DND-41 (cell line): ENCODE results near the gene XRN1.

Experiments used
- ATAC-seq: fragments of 200-7000 bp; cut with Tn5 transposase; 3 replicates; pipeline ENCODE4 v1.9.1; 2021; ENCODE audit warnings: low read depth; ENCODE audit not compliant: insufficient read depth
- DNase-seq: peaks from one replicate; pipeline ENCODE4 v3.0.0-alpha.2; 2020
- H2AFZ ChIP-seq: 2 replicates; pipeline ENCODE4 v1.6.0; 2012; ENCODE audit warnings: low read depth, low read length
- H3K27ac ChIP-seq: 2 replicates; pipeline ENCODE4 v1.5.1; 2012; ENCODE audit warnings: low read length, inconsistent platforms
- H3K27me3 ChIP-seq: fragments of 200-600 bp; sonication (generic); 2 replicates; pipeline ENCODE4 v1.6.0; 2012; ENCODE audit warnings: low read length, mild to moderate bottlenecking, inconsistent platforms; ENCODE audit not compliant: insufficient read depth, poor library complexity
- H3K36me3 ChIP-seq: 2 replicates; pipeline ENCODE4 v1.5.1; 2012; ENCODE audit warnings: low read length, inconsistent platforms; ENCODE audit not compliant: insufficient read depth
- H3K4me1 ChIP-seq: 2 replicates; pipeline ENCODE4 v1.5.1; 2012; ENCODE audit warnings: mild to moderate bottlenecking, low read length; ENCODE audit not compliant: insufficient read depth
- H3K4me2 ChIP-seq: 2 replicates; pipeline ENCODE4 v1.6.0; 2012; ENCODE audit warnings: mild to moderate bottlenecking, moderate library complexity, low read length, inconsistent platforms; ENCODE audit not compliant: insufficient read depth
- H3K4me3 ChIP-seq, 2 experiments: fragments of 200-600 bp in 1 of 2; shearing (Covaris generic) in 1 of 2; 2 replicates each; pipeline ENCODE4 v1.5.1; 2012 to 2016; ENCODE audit warnings: inconsistent platforms in 2 of 2, low read length in 2 of 2, mild to moderate bottlenecking in 2 of 2, low read depth in 1 of 2, moderate library complexity in 1 of 2
- H3K79me2 ChIP-seq: 2 replicates; pipeline ENCODE4 v1.6.0; 2012; ENCODE audit warnings: low read length, inconsistent platforms; ENCODE audit not compliant: insufficient read depth
- H3K9ac ChIP-seq: 2 replicates; pipeline ENCODE4 v1.6.0; 2012; ENCODE audit warnings: low read depth, mild to moderate bottlenecking, inconsistent platforms, low read length, moderate library complexity
- H3K9me3 ChIP-seq: 2 replicates; pipeline ENCODE4 v1.5.1; 2012; ENCODE audit warnings: low read length, moderate library complexity, mild to moderate bottlenecking, inconsistent platforms; ENCODE audit not compliant: insufficient read depth, severe bottlenecking
- H4K20me1 ChIP-seq: 2 replicates; pipeline ENCODE4 v1.6.0; 2012; ENCODE audit warnings: low read length; ENCODE audit not compliant: insufficient read depth
- EZH2 ChIP-seq: IDR thresholded peaks from 3 replicates; pipeline ENCODE4 v1.6.1; 2012; ENCODE audit warnings: borderline replicate concordance, low read depth, mild to moderate bottlenecking, moderate library complexity, low read length, inconsistent platforms; ENCODE audit not compliant: severe bottlenecking
- TF ChIP-seq, protein P1 (sequence below): IDR thresholded peaks from 2 replicates; pipeline ENCODE4 v1.5.1; 2012; ENCODE audit warnings: borderline replicate concordance, low read length, moderate library complexity, mild to moderate bottlenecking; ENCODE audit not compliant: poor library complexity, severe bottlenecking; ENCODE audit errors: extremely low read depth

Gene XRN1

DNA sequence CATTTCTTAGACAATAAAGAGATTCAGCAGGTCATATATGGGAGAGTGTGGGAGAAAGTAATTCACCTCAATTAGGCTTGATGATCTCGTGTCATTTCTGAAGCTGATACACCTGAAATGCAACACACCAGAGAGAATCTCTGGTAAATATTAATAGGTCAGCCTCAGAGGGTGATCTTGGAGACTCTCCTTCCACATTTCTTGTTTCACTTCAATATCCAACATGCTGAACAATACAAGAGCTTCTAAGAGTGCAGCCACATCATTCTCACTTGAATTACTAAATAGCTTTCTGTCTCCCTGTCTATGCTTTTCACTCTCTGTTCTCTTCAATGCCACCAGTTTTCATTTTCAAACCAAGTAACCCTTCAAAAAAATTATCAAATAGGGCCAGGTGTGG lies 151.3 kb downstream of the XRN1 start:
- Histone ChIP-seq H3K36me3 (no peaks in the 10 kb centered on the region), H3K4me3 (no peak overlapping the region), H3K27ac (no peak overlapping the region), H3K9ac (no peak overlapping the region), H3K4me1 (no peaks in the 10 kb centered on the region), H2AFZ (no peak overlapping the region), H3K79me2 (no peaks in the 10 kb centered on the region), H3K27me3 (no peaks in the 10 kb centered on the region), H3K9me3 (no peaks in the 10 kb centered on the region), H4K20me1 (no peaks in the 10 kb centered on the region), H3K4me2 (no peak overlapping the region)
- no peak for DNase-seq
- ATAC-seq, result no peak
- TF ChIP-seq, protein P1, sequence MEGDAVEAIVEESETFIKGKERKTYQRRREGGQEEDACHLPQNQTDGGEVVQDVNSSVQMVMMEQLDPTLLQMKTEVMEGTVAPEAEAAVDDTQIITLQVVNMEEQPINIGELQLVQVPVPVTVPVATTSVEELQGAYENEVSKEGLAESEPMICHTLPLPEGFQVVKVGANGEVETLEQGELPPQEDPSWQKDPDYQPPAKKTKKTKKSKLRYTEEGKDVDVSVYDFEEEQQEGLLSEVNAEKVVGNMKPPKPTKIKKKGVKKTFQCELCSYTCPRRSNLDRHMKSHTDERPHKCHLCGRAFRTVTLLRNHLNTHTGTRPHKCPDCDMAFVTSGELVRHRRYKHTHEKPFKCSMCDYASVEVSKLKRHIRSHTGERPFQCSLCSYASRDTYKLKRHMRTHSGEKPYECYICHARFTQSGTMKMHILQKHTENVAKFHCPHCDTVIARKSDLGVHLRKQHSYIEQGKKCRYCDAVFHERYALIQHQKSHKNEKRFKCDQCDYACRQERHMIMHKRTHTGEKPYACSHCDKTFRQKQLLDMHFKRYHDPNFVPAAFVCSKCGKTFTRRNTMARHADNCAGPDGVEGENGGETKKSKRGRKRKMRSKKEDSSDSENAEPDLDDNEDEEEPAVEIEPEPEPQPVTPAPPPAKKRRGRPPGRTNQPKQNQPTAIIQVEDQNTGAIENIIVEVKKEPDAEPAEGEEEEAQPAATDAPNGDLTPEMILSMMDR, result no peak
- no peak for TF ChIP-seq EZH2

DNA sequence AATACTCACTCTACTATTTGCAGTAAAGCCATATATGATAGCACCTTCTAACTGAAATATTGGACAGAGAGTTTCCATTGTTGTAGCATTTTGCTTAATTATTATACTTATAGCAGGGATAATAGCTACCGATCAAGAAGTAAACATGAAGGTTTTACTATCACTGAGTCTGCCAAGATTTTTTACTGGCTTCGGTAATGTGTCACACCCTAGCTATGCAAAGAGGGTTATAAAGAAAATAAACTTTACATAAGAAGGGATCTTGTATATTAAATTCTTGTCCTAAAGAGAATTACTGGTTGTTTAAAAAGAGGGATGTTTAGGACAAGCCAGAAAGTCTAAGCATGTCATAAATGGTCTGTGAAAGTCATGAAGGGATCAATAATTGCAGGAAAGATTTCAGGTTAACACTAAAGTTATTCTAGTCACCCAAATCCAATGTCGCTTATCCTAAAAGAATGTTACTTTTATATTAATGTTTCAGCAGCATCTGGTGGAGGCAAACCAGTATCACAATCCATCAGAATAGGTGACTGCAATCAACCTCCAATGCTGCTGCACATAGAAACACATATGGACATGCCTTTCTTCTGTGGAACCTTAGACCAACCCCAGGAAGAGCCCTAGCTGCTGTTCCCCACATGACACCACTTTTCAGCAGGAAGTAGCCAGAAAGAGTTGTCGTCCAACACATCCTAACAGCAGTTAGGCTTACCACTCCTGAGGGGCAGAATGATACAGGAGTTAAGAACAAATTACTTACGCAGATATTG lies 159.8 kb downstream of the XRN1 start:
- Histone ChIP-seq H3K27ac (no peak overlapping the region), H3K4me3 (no peak overlapping the region), H3K9ac (no peak overlapping the region), H3K27me3 (no peaks in the 10 kb centered on the region), H3K4me2 (no peak overlapping the region), H3K79me2 (no peaks in the 10 kb centered on the region), H3K36me3 (no peaks in the 10 kb centered on the region), H3K4me1 (no peaks in the 10 kb centered on the region), H2AFZ (no peak overlapping the region), H4K20me1 (no peaks in the 10 kb centered on the region), H3K9me3 (peaks cover 28% of the 10 kb centered on the region)
- TF ChIP-seq EZH2, result no peak
- TF ChIP-seq, protein P1, result no peak
- no peak for ATAC-seq
- no peak for DNase-seq

DNA sequence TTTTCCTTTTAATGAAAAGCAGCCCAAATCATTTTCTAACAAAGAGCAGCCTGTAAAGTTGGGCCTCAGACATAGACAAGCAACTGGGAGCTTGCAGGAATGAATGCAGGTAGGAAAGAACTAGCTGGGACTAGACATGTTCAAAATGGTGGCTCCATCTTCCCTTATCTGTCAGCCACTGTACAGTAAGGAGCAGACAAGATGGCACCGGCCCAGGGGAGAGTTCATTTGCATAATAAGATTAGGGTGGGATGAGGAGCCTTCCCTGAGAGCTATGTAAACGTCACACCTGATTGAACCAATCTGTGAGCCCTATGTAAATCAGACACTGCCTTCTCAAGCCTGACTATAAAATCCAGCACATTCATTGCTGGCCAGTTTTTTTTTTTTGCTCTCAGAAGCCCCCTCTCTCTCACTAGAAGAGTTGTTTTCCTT lies 162.7 kb downstream of the XRN1 start:
- no peaks in the 10 kb centered on the region for H3K79me2 ChIP-seq
- DNase-seq (no peak), ATAC-seq (peak; percentile 45)
- TF ChIP-seq, protein P1, result no peak
- no peak for TF ChIP-seq EZH2
- no peaks in the 10 kb centered on the region for H4K20me1 ChIP-seq
- H3K36me3 ChIP-seq, result no peaks in the 10 kb centered on the region
- no peak overlapping the region for H3K4me3 ChIP-seq
- H3K27me3 ChIP-seq, result no peaks in the 10 kb centered on the region
- H3K27ac ChIP-seq, result no peak overlapping the region
- peaks cover 31% of the 10 kb centered on the region for H3K9me3 ChIP-seq
- no peaks in the 10 kb centered on the region for H3K4me1 ChIP-seq
- no peak overlapping the region for H3K4me2 ChIP-seq
- no peak overlapping the region for H3K9ac ChIP-seq
- H2AFZ ChIP-seq, result peak overlapping the region; percentile 39; the same call in 1 of the 2 replicates
